GM20431 (cell line): ENCODE results near the gene DOLPP1.
"Not testable (repeated sequence)": the region's sequence is repeated elsewhere in the genome, so short reads cannot be mapped to it uniquely, and the experiment has no call there.

Experiments used
- in situ Hi-C: fragments of 300-500 bp; cut with MseI, MboI; formaldehyde crosslinking; loops from one replicate; pipeline ENCODE4 v1.15.0; 2020; ENCODE audit warnings: low sequenced_read_pairs; ENCODE audit not compliant: unreplicated experiment

Gene DOLPP1

GRCh38 chr9:129109952-129110739, 29.2 kb downstream of the DOLPP1 start:
- in situ Hi-C loops: no loop called here

DNA sequence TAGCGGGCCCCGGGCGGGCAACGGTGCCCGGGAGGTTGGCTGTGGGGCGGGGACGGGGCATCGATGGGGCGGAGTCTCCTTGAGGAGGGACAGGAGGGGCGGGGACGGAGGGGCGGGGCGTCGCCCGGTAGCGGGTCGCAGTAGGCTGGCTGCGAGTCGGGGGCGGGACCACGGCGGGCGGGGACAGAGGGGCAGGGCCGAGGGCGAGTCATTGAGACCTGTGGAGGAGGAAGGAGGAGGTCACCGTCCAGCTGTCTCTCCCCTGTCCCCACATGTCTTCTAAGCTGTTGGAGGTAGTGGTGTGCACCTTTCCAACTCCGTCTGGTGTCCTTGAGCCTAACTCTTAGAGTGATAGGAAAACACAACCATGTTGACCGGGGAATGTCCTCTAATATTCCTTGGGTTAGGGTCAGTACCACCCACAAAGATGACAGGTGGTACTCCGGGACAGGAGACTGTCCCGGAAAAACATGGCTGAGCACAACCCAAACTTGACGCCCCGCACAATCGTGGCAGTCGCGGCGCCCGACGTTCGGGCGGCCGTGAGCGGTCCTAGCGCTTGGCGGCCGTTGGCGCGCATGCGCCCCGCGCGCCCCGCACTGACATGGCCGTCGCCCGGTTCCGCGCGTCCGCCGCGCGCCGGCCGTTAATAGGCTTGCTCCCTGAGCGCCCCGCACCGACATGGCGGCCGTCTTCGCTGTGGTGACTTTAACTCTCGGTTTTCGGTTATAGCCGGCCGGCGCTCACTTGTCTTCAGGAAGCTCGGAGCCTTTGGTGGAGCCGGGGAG, 30.0 kb downstream of the DOLPP1 start, which contains the start of the genes CRAT and PTPA:
TSS of gene CRAT (minus strand) at position 54 of the 788 bp plus-strand sequence. CDS start 284 bp downstream, outside the sequence.
TSS of gene PTPA (plus strand) at position 676 of the 788 bp plus-strand sequence. CDS start 186 bp downstream, outside the sequence.
- in situ Hi-C loops: no loop called here

GRCh38 chr9:129111528-129112151, 30.7 kb downstream of the DOLPP1 start:
- in situ Hi-C loops: no loop called here

DNA sequence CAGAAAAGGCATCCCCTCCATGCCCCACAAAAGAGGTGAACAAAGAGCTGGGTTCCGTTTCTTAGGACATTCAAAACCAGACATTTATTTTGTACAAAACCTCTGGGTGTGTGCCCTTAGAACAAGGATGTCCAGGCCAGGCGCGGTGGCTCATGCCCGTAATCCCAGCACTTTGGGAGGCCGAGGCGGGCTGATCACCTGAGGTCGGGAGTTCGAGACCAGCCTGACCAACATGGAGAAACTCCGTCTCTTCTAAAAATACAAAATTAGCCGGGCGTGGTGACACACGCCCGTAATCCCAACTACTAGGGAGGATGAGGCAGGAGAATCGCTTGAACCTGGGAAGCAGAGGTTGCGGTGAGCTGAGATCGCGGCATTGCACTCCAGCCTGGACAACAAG, 31.6 kb downstream of the DOLPP1 start:
- in situ Hi-C loops: not testable (repeated sequence)

GRCh38 chr9:129113645-129114304, 32.9 kb downstream of the DOLPP1 start:
- in situ Hi-C loops: no loop called here

DNA sequence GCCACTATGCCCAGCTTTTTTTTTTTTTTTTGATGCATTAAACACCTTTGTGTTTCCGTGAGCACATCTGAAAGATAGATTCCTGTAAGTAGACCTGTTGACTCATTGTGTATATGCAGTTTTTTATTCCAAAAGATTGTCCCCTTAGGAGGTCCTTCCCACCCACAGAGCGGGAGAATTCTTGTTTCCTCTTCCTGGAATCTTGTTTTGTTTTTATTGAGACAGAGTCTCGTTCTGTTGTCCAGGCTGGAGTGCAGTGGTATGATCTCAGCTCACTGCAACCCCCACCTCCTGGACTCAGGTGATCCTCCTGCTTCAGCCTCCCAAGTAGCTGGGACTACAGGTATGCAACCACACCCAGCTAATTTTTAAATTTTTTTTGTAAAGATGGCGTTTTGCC, 37.9 kb downstream of the DOLPP1 start:
- in situ Hi-C loops: no loop called here

DNA sequence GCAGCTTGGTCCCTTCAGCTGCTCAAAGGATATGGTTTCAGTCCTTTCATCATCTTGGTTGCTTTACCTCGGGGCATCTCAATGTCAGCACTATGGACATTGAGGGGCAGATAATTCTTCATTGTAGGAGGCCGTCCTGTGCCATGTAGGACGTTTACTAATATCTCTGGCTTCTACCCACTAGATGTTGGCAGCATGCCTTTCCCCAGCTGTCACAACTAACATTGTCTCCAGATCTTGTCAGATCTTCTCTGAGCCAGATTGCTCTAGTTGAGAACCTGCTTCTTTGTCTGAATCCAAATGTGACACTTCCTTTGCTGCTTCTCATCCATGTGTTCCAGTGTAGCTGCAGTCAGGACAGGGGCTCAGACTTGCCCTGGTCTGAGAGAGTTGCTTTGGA, 40.6 kb downstream of the DOLPP1 start:
- in situ Hi-C loops: no loop called here

DNA sequence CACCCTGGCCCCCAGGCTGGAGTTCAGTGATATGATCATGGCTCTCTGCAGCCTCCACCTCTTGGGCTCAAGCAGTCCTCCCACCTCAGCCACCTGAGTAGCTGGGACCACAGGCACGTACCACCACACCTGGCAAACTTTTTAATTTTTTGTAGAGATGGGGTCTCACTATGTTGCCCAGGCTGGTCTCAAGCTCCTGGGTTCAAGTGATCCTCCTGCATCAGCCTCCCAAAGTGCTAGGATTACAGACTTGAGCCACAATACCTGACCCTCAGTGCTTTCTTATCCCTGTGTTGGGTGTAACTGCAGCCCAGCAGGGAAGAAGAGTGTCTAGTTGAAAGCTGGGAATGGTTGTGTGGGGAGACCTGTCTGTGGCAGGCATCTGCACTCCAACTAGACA, 41.2 kb downstream of the DOLPP1 start:
- in situ Hi-C loops: no loop called here

DNA sequence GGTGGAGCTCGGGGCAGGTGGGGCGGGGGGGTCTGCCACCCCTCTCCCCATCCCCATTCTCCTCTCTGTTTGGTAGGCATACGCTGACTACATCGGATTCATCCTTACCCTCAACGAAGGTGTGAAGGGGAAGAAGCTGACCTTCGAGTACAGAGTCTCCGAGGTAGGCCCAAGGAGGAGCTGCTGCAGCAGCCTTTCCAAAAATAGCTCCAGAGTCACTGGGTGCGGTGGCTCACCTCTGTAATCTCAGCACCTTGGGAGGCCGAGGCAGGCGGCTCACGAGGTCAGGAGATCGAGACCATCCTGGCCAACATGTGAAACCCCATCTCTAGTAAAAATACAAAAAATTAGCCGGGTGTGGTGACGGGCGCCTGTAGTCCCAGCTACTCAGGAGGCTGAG, 42.1 kb downstream of the DOLPP1 start:
- in situ Hi-C loops: not testable (repeated sequence)

- in situ Hi-C loops: loop anchor here (25.0 kb wide), 1 partner anchor 663 kb away; no protein-coding TSS in a partner anchor
Observed at GRCh38 chr9:129124506-129125069, 43.7 kb downstream of the DOLPP1 start.

DNA sequence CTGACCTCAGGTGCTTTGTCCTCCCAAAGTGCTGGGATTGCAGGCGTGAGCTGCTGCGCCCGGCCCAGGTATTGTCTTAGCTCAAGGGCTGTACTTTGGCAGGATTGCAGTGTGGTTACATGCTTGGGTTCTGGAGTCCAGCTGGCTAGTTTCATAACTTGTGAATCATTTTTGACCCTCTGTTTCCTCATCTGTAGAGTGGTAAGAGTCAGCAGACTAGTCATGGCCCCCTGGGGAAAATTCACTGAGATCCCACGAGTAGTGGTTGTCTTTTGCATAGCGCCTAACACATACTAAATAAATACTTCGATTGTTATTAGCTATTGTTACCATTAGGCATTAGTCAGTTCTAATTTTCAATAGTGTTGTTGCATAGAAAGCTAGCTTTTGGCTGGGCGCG, 44.6 kb downstream of the DOLPP1 start:
- in situ Hi-C loops: loop anchor here (25.0 kb wide), 1 partner anchor 662 kb away; no protein-coding TSS in a partner anchor

GRCh38 chr9:129126749-129127618, 46.1 kb downstream of the DOLPP1 start:
- in situ Hi-C loops: loop anchor here (25.0 kb wide), 1 partner anchor 660 kb away; no protein-coding TSS in a partner anchor

- in situ Hi-C loops: loop anchor here (25.0 kb wide), 1 partner anchor 659 kb away; no protein-coding TSS in a partner anchor
Observed at GRCh38 chr9:129128689-129129088, 47.8 kb downstream of the DOLPP1 start.

DNA sequence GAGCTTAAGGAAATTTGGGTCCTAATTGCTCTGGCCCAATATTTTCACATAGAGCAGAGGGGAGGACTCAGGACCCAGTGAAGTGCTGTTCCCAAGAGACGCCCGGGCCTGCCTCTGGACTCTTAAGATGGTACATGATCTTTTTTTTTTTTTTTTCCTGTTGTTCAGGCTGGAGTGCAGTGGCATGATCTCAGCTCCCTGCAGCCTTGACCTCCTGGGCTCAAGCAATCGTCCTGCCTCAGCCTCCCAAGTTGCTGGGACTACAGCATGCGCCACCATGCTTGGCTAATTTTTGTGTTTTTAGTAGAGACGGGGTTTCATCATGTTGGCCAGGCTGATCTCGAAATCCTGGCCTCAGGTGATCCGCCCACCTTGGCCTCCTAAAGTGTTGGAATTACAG, 49.4 kb downstream of the DOLPP1 start:
- in situ Hi-C loops: loop anchor here (10.0 to 25.0 kb wide), 2 partner anchors 485 to 657 kb away; no protein-coding TSS in a partner anchor

DNA sequence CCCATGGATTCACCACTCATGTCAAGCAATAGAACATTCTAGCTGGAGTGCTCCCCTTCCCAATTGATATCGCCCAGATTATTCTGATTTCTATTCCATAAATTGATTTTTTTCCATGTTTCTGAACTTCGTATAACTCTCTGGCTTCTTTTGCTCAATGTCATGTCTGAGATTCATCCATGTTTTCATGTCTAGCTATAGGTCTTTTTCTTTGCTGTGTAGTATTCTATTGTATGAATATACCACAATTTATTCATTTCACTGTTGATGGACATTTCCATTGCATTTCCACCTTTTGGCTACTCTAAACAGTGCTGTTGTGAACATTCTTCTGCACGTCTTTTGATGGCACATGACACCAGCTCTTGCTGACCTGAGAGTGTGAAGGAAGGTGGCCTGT, 49.9 kb downstream of the DOLPP1 start:
- in situ Hi-C loops: loop anchor here (10.0 to 25.0 kb wide), 2 partner anchors 484 to 657 kb away; no protein-coding TSS in a partner anchor

GRCh38 chr9:129131300-129132145, 50.6 kb downstream of the DOLPP1 start:
- in situ Hi-C loops: loop anchor here (10.0 to 25.0 kb wide), 2 partner anchors 483 to 656 kb away; no protein-coding TSS in a partner anchor

DNA sequence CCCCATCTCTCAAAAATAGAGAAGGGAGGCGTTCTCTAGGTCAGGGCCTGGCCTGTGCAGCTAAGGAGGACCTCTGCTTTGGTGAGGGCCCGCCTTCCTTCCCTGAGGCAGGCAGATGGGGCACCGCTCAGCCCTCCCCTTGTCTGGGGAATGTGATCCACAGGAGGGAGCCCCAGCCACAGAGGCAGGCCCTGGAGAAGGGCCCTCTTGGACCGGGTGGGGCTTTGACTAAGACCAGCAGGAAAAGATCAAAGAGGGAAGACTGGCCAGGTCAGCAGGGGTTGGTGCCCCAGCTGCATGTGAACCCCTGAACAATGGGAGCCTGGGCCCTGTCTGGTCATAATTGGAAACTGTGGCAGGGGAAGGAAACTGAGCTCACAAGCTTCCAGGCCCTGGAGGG, 52.2 kb downstream of the DOLPP1 start:
- in situ Hi-C loops: loop anchor here (10.0 to 25.0 kb wide), 2 partner anchors 482 to 654 kb away; no protein-coding TSS in a partner anchor
